ENCODE results near the gene BATF. TPM values are rescaled to one million over a fixed set of nuclear protein-coding genes. Genes with fewer than 3 reads are reported as not detected.

BATF gene
- polyA plus RNA-seq, 1 donor from 2014 or later, result not detected

DNA sequence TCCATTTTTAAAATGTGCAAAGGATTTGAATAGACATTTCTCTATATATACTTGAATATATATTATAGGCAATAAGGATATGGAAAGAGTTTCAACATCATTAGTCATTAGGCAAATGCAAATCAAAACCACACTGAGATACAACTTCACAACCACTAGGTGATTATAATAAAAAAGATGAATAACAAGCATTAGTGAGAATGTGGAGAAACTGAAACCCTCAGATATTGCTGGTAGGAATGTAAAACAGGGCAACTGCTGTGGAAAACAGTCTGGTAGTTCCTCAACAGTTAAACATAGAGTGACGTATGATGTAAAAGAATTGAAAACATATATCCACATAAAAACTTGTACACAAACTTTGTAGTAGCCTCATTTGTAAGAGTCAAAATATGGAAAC is 11.7 kb upstream of the BATF start:
- no peak overlapping the region for H3K9ac ChIP-seq (ENCODE audit: low read length)
- H3K4me3 ChIP-seq (ENCODE audit: low read length), result no peak overlapping the region
- no peaks in the 10 kb centered on the region for H3K27me3 ChIP-seq (ENCODE audit: insufficient read depth, low read depth, low read length)
- H3K27ac ChIP-seq (ENCODE audit: low read length), result no peak overlapping the region
- no peaks in the 10 kb centered on the region for H3K9me3 ChIP-seq (ENCODE audit: low read length)
- H3F3A ChIP-seq (ENCODE audit: insufficient read depth, low read length, poor library complexity, severe bottlenecking), result no peaks in the 10 kb centered on the region
- no peaks in the 10 kb centered on the region for H3K79me2 ChIP-seq (replicated peaks; ENCODE audit: insufficient read depth, low read length)
- no peaks in the 10 kb centered on the region for H3K9me2 ChIP-seq (ENCODE audit: insufficient read depth, low read length)
- no peaks in the 10 kb centered on the region for H4K20me1 ChIP-seq (ENCODE audit: insufficient read depth)
- no peaks in the 10 kb centered on the region for H3K36me3 ChIP-seq (ENCODE audit: insufficient read depth, low read length)
- no peak overlapping the region for H2AFZ ChIP-seq (ENCODE audit: low read depth, low read length)
- TF ChIP-seq EZH2 (IDR thresholded peaks at IDR 0.05; ENCODE audit: borderline replicate concordance, insufficient read depth, low read length, poor library complexity, severe bottlenecking) (no peak), EP300 (conservative IDR thresholded peaks at IDR 0.05; ENCODE audit: poor library complexity, severe bottlenecking) (no peak), CTCF (IDR thresholded peaks at IDR 0.05; ENCODE audit: poor library complexity, severe bottlenecking) (no peak), TAF1 (IDR thresholded peaks at IDR 0.05; ENCODE audit: low read depth) (no peak)
- H3K4me2 ChIP-seq (ENCODE audit: low read length), result no peak overlapping the region

DNA sequence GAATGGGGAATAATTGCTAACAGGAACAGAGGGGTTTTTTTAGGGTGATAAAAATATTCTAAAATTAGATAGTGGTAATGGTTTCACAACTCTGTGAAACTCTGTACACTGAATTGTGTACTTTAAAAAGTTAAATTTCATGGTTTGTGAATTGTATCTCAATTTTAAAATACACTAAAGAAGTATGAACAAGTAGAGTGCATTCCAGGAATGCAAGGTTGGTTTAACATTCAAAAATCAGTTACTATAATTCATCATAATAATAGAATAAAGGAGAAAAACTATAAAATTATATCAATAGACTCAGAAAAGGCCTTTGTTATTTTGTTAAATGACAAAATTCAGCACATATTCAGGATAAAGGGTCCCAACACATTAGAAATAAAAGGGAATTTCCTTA is 11.1 kb upstream of the BATF start:
- H3K36me3 ChIP-seq (ENCODE audit: insufficient read depth, low read length), result no peaks in the 10 kb centered on the region
- H2AFZ ChIP-seq (ENCODE audit: low read depth, low read length), result no peak overlapping the region
- H3K27me3 ChIP-seq (ENCODE audit: insufficient read depth, low read depth, low read length), result no peaks in the 10 kb centered on the region
- H3F3A ChIP-seq (ENCODE audit: insufficient read depth, low read length, poor library complexity, severe bottlenecking), result no peaks in the 10 kb centered on the region
- H3K4me3 ChIP-seq (ENCODE audit: low read length), result no peak overlapping the region
- H3K4me2 ChIP-seq (ENCODE audit: low read length), result no peak overlapping the region
- no peaks in the 10 kb centered on the region for H3K9me3 ChIP-seq (ENCODE audit: low read length)
- no peaks in the 10 kb centered on the region for H3K9me2 ChIP-seq (ENCODE audit: insufficient read depth, low read length)
- no peaks in the 10 kb centered on the region for H4K20me1 ChIP-seq (ENCODE audit: insufficient read depth)
- TF ChIP-seq EP300 (conservative IDR thresholded peaks at IDR 0.05; ENCODE audit: poor library complexity, severe bottlenecking) (no peak), EZH2 (IDR thresholded peaks at IDR 0.05; ENCODE audit: borderline replicate concordance, insufficient read depth, low read length, poor library complexity, severe bottlenecking) (no peak), SMC3 (conservative IDR thresholded peaks at IDR 0.05; ENCODE audit: poor library complexity) (no peak), CTCF (IDR thresholded peaks at IDR 0.05; ENCODE audit: poor library complexity, severe bottlenecking) (no peak), RAD21 (conservative IDR thresholded peaks at IDR 0.05) (no peak), TAF1 (IDR thresholded peaks at IDR 0.05; ENCODE audit: low read depth) (no peak), REST (IDR thresholded peaks at IDR 0.05; ENCODE audit: borderline replicate concordance) (no peak), MXI1 (conservative IDR thresholded peaks at IDR 0.05; ENCODE audit: poor library complexity, severe bottlenecking) (no peak), POLR2AphosphoS5 (IDR thresholded peaks at IDR 0.05) (no peak)
- H3K79me2 ChIP-seq (replicated peaks; ENCODE audit: insufficient read depth, low read length), result no peaks in the 10 kb centered on the region
- H3K9ac ChIP-seq (ENCODE audit: low read length), result no peak overlapping the region
- H3K27ac ChIP-seq (ENCODE audit: low read length), result no peak overlapping the region
